Heart left ventricle (tissue), 16 donors: Measurements from ENCODE around the gene LRBA. TPM values are rescaled to one million over a fixed set of nuclear protein-coding genes. Genes with fewer than 3 reads are reported as not detected.

ENCODE experiments used
- ATAC-seq, 4 donors: fragments of 200-7000 bp; cut with Tn5 transposase; one replicate each; pipeline ENCODE4 v1.9.1; 2020 to 2022; ENCODE audit warnings: moderate library complexity in 4 of 4, mild to moderate bottlenecking in 3 of 4, moderate number of reproducible peaks in 1 of 4
- DNase-seq, 5 donors: peaks; one replicate each; pipeline ENCODE4 v3.0.0-alpha.2; 2020
- H3K27ac ChIP-seq, 12 donors: fragments of 200-600 bp; sonication (generic) in 4 of 12; one replicate each; pipeline versions ENCODE4 v1.5.0 to v1.8.0; 2016 to 2022; ENCODE audit warnings: mild to moderate bottlenecking in 2 of 12
- H3K27me3 ChIP-seq, 9 donors: fragments of 200-600 bp; sonication (generic) in 2 of 9; one replicate each; pipeline versions ENCODE4 v1.5.1 to v1.8.0; 2016 to 2022; ENCODE audit warnings: mild to moderate bottlenecking in 3 of 9
- H3K36me3 ChIP-seq, 9 donors: fragments of 200-600 bp; sonication (generic) in 2 of 9; one replicate each; pipeline versions ENCODE4 v1.5.0 to v1.8.0; 2018 to 2022; ENCODE audit warnings: mild to moderate bottlenecking in 2 of 9
- H3K4me1 ChIP-seq, 12 donors: fragments of 200-600 bp; sonication (generic) in 4 of 12; one replicate each; pipeline versions ENCODE4 v1.5.0 to v1.8.0; 2016 to 2022; ENCODE audit warnings: mild to moderate bottlenecking in 3 of 12
- H3K4me3 ChIP-seq, 12 donors: fragments of 200-600 bp; sonication (generic) in 4 of 12; one replicate each; pipeline versions ENCODE4 v1.5.0 to v1.8.0; 2017 to 2022; ENCODE audit warnings: mild to moderate bottlenecking in 9 of 12, moderate library complexity in 4 of 12
- H3K9me3 ChIP-seq, 12 donors: fragments of 200-600 bp; sonication (generic) in 4 of 12; one replicate each; pipeline versions ENCODE4 v1.5.0 to v1.8.0; 2016 to 2022; ENCODE audit warnings: mild to moderate bottlenecking in 1 of 12
- POLR2A ChIP-seq, 2 donors: fragments of 450-650 bp; IDR thresholded peaks; one replicate each; pipeline ENCODE4 v1.6.1; 2017; ENCODE audit warnings: antibody characterized with exemption in 2 of 2, mild to moderate bottlenecking in 2 of 2, moderate library complexity in 2 of 2
- WGBS, 4 donors: extraction: QIAGEN DNeasy Blood & Tissue Kit in 2 of 4; methylation state at CpG; one replicate each; pipeline versions ENCODE4 v1.1.5 to v1.1.7; 2013 to 2018; 5-methylcytosine and 5-hydroxymethylcytosine counted together
- intact Hi-C, 10 donors: fragments of 100-400 bp; cut with DNase I; formaldehyde crosslinking; loops; one replicate each; pipeline versions ENCODE4 v1.11.1 to v1.14.2; 2022
- polyA plus RNA-seq, 2 donors: library from polyadenylated mRNA; stranded (reverse); fragments of 200-250 nt; gene quantifications; one replicate each; pipeline ENCODE4 v1.2.3, GENCODE V29; 2013
- total RNA-seq, 9 donors: library from RNA; depleted of rRNA in 2 of 9; stranded (reverse); fragments of >200 nt in 2 of 9; fragmentation: NEBNext Ultra II Directional in 3 of 9; extraction: Animal tissue kit (Norgen Biotek cat#: 25700) in 3 of 9; gene quantifications; one replicate each; pipeline versions ENCODE4 v1.1.0 to v1.2.4, GENCODE V29; 2016 to 2023
- TF ChIP-seq, protein P1 (sequence below), 12 donors: fragments of 200-600 bp; sonication (generic) in 4 of 12; IDR thresholded peaks; one replicate each; pipeline versions ENCODE4 v1.5.0 to v1.8.0; 2018 to 2022; ENCODE audit warnings: antibody characterized with exemption in 12 of 12, mild to moderate bottlenecking in 5 of 12
- donor health status: ischemic (EF 13 %, LVEDD 7.1; RV severe dilation, severe dysfunction).
- donor health status: healthy with polysubstance abuse.
- donor health status: DM: no; HTN: yes; CAD: no.
- donor health status: DM: no; HTN: no; CAD: no.
- donor health status: ischemic (EF 25% LVEDD 6.9; RV normal size, moderate dysfunction).
- donor health status: ischemic (EF 25% LVEDD 5.7; RV mildly dilated, moderate dysfunction).
- donor health status: healthy.
- donor health status: DM: yes; HTN: yes; CAD: no.
- donor health status: ischemic (EF 35%, LVEDD 5.7; RV mildly dilated, moderate dysfunction).
- donor health status: nonischemic (EF 11% LVEDD 7.7; RV severe dilation, severe dysfunction).
- donor health status: DM: yes; HTN: yes; CAD: no.
- donor health status: PGD.
- donor health status: ischemic (EF 29% LVEDD 5.4; RV normal size, mild dysfunction).
- donor health status: nonischemic (EF 23%, LVEDD 6.1; RV moderate dilation, normal function).

The LRBA gene
- total and polyA plus RNA-seq, 11 donors = 6.5 to 35.1 (median 22.6) TPM

DNA sequence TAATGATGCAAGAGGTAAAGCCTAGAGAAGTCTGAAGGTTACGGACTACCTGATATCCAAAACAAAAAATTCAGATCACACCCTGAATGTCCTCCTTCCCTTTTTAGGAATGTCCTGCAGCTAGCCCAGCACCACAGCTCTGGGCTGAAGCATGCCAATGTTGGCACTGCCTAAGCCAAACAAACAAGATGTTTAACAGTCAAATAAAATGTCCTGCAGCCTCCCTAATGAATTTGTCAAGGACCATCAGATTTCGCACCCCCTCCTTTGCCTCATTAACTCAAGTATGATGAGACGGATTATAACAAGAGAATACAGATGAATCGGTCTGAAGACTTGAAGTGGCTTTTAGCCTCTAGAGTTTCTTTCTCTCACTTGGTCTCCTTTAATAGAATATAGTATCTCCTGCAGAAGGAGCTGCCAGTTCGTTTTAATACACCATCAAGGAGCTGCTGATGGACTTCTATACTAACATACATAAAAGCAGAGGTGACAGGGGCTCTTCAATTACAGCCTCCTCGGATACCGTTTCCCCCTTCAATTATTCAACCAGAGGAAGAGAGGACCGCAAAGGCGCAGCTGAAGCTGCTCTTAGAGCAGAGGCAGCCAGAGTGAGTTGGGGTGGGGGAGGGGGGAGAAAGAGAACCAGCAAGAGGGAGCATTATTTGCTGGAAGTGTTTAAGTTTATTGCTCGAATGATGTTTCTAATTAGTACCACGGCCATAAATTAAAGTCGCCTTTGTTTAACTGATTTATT, 436.2 kb downstream of the LRBA start:
- H3K36me3 ChIP-seq = peaks cover 0 to 5% (median 0%) of the 10 kb centered on the region in 9 donors
- peaks cover 0 to 8% (median 0%) of the 10 kb centered on the region in 12 donors for H3K4me1 ChIP-seq
- 77 to 81% (median 81%) methylated on average over 12 of the region's 12 CpGs for WGBS, 4 donors
- TF ChIP-seq POLR2A (IDR thresholded peaks at IDR 0.05) = no peak
- TF ChIP-seq, protein P1, sequence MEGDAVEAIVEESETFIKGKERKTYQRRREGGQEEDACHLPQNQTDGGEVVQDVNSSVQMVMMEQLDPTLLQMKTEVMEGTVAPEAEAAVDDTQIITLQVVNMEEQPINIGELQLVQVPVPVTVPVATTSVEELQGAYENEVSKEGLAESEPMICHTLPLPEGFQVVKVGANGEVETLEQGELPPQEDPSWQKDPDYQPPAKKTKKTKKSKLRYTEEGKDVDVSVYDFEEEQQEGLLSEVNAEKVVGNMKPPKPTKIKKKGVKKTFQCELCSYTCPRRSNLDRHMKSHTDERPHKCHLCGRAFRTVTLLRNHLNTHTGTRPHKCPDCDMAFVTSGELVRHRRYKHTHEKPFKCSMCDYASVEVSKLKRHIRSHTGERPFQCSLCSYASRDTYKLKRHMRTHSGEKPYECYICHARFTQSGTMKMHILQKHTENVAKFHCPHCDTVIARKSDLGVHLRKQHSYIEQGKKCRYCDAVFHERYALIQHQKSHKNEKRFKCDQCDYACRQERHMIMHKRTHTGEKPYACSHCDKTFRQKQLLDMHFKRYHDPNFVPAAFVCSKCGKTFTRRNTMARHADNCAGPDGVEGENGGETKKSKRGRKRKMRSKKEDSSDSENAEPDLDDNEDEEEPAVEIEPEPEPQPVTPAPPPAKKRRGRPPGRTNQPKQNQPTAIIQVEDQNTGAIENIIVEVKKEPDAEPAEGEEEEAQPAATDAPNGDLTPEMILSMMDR (IDR thresholded peaks at IDR 0.05) = no peak
- DNase-seq (no peak), ATAC-seq (no peak)
- peak overlapping the region in 1 of 12 donors; percentile 90 for H3K27ac ChIP-seq
- H3K9me3 ChIP-seq = no peaks in the 10 kb centered on the region
- H3K27me3 ChIP-seq = peaks cover 0 to 6% (median 0%) of the 10 kb centered on the region in 9 donors
- peak overlapping the region in 10 of 12 donors; percentile 20 to 51 (median 44) for H3K4me3 ChIP-seq
- intact Hi-C loops = no loop called here

DNA sequence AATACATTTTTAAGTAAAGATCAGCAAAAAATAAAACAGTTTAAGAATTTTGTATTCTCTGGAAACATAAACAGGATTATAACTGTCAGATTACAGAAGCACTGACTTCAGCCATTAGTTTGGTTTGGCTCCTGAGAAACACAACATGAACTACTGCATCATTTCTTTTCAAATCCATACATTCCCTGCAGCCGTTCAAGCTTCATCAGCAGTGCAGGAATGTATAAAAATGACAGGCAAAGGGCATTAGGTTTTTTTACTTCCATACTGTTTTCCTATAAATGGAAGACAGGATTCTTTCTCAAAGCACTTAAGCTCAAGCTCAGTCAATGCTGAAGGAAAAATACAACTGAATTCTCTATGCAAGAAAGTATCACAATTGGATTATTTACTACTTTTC, 437.3 kb downstream of the LRBA start:
- H3K9me3 ChIP-seq = no peaks in the 10 kb centered on the region
- H3K4me1 ChIP-seq = no peaks in the 10 kb centered on the region
- H3K36me3 ChIP-seq = peaks cover 0 to under 1% (median 0%) of the 10 kb centered on the region in 9 donors
- DNase-seq (no peak), ATAC-seq (no peak)
- WGBS, 4 donors = 89 to 97% (median 92%) methylated on average over 1 of the region's 1 CpG
- H3K27me3 ChIP-seq = no peaks in the 10 kb centered on the region
- intact Hi-C loops = no loop called here
- H3K4me3 ChIP-seq = no peak overlapping the region
- H3K27ac ChIP-seq = peak overlapping the region in 1 of 12 donors; percentile 90
- TF ChIP-seq POLR2A (IDR thresholded peaks at IDR 0.05) = no peak
- TF ChIP-seq, protein P1 (IDR thresholded peaks at IDR 0.05) = no peak

DNA sequence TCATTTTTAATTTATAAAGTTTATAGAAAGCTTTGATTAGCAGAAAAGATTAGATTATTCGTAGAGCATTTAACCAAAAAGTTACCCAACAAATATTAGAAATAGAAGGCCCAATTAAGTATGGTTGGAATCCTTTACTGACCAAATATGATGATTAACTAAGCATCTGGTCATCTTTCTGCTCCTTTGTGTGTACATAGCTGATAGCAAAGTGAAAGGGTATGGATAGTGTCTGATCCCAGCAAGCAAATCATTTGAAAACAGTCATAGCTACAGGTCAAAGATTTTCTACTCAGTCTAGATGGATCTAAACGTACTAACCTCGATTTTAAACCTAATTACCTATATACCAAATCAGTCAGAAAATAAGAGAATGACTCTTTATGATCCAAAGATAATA, 440.4 kb downstream of the LRBA start:
- H3K9me3 ChIP-seq = no peaks in the 10 kb centered on the region
- H3K36me3 ChIP-seq = no peaks in the 10 kb centered on the region
- TF ChIP-seq POLR2A (IDR thresholded peaks at IDR 0.05) = no peak
- TF ChIP-seq, protein P1 (IDR thresholded peaks at IDR 0.05) = no peak
- DNase-seq (no peak), ATAC-seq (no peak)
- H3K4me3 ChIP-seq = no peak overlapping the region
- H3K27ac ChIP-seq = peak overlapping the region in 1 of 12 donors; percentile 90
- H3K27me3 ChIP-seq = no peaks in the 10 kb centered on the region
- no peaks in the 10 kb centered on the region for H3K4me1 ChIP-seq
- intact Hi-C loops = no loop called here
- 93 to 97% (median 96%) methylated on average over 3 of the region's 3 CpGs for whole genome bisulfite sequencing, 4 donors

DNA sequence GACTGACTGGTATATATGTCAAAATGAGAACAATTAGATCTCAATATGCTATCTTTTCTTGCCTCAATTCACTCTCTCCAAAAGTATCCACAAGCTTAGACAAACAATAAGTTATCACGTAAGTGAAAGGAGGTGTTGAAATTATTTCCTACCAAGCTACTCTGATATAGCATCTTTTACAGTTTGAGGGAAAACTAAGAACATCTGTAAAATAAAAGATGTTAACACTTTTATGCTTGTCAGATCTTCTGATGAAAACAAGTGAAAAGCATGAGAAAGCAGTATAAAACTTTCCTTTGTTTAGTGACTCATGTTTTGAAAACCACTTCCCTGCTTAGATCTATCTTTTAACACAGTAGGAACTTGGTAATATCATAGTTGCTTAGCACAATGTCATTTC, 441.6 kb downstream of the LRBA start:
- Histone ChIP-seq H3K4me3 (no peak overlapping the region), H3K27me3 (no peaks in the 10 kb centered on the region), H3K4me1 (no peaks in the 10 kb centered on the region), H3K36me3 (no peaks in the 10 kb centered on the region), H3K27ac (peak overlapping the region in 1 of 12 donors; percentile 90), H3K9me3 (no peaks in the 10 kb centered on the region)
- ATAC-seq = no peak
- TF ChIP-seq, protein P1 (IDR thresholded peaks at IDR 0.05) = no peak
- TF ChIP-seq POLR2A (IDR thresholded peaks at IDR 0.05) = no peak
- no peak for DNase-seq
- 51 to 71% (median 62%) methylated on average over 1 of the region's 1 CpG for WGBS, 4 donors
- intact Hi-C loops = no loop called here
